ENCODE results near the gene TFAP2B.

TFAP2B gene

DNA sequence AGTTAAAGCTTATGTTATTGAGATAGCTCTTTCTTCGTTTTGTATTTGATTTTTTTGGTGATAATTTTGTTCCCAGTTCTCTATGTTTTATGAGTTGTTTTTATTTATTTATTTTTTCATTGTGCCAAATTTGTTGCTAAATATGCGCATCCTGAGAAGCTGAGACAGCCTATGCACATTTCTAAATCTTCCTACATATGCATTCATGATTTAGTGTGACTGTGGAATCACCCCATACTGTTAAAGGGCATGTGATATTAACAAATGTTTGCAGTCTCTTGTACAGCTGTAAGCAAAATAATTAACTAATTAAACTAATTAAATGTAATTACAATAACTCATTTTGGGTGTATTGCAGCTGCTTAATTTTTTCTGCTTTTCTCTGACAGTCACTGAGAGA, 10.4 kb downstream of the TFAP2B start:
- Histone ChIP-seq H2AK5ac (ENCODE audit: low read length, severe bottlenecking) (no peak overlapping the region), H2AFZ (ENCODE audit: low read depth, low read length) (no peak overlapping the region), H3K79me1 (replicated peaks; ENCODE audit: low read length, poor library complexity, severe bottlenecking) (no peaks in the 10 kb centered on the region), H3K4me2 (ENCODE audit: low read length, poor library complexity, severe bottlenecking) (no peak overlapping the region), H2BK12ac (ENCODE audit: low read length in 2 of 2) (no peak overlapping the region), H2BK5ac (ENCODE audit: low read depth, low read length, poor library complexity, severe bottlenecking) (no peak overlapping the region), H3K23ac (ENCODE audit: low read length in 2 of 2) (no peak overlapping the region), H3K14ac (ENCODE audit: low read length in 2 of 2) (no peak overlapping the region), H3K4me1 (ENCODE audit: control insufficient read depth, insufficient read depth, low read depth, low read length) (peaks cover 2% of the 10 kb centered on the region), H3K4ac (ENCODE audit: low read depth in 1 of 2, low read length in 2 of 2) (no peak overlapping the region), H3K9me3 (ENCODE audit: control insufficient read depth, low read length) (no peaks in the 10 kb centered on the region), H3K9ac (ENCODE audit: low read length) (no peak overlapping the region), H4K8ac (ENCODE audit: low read length) (no peak overlapping the region), H3K27me3 (ENCODE audit: control insufficient read depth in 1 of 2, insufficient read depth in 1 of 2, low read length in 2 of 2) (peaks cover 75 to 85% of the 10 kb centered on the region in 2 experiments), H2BK120ac (ENCODE audit: low read depth, low read length) (no peak overlapping the region), H3K36me3 (ENCODE audit: control insufficient read depth in 1 of 2, insufficient read depth in 2 of 2, low read depth in 1 of 2, low read length in 2 of 2) (no peaks in the 10 kb centered on the region), H3K18ac (ENCODE audit: low read depth in 1 of 2, low read length in 2 of 2) (no peak overlapping the region), H2BK15ac (ENCODE audit: low read depth, poor library complexity, severe bottlenecking) (no peak overlapping the region), H4K91ac (ENCODE audit: low read length) (no peak overlapping the region), H3K4me3 (ENCODE audit: insufficient read depth in 1 of 2, low read depth in 1 of 2, low read length in 2 of 2) (no peak overlapping the region), H3K27ac (ENCODE audit: low read length, poor library complexity, severe bottlenecking) (no peak overlapping the region)
- WGBS, result no CpG with 5 or more reads among the region's 2 CpGs
- no peak for DNase-seq

DNA sequence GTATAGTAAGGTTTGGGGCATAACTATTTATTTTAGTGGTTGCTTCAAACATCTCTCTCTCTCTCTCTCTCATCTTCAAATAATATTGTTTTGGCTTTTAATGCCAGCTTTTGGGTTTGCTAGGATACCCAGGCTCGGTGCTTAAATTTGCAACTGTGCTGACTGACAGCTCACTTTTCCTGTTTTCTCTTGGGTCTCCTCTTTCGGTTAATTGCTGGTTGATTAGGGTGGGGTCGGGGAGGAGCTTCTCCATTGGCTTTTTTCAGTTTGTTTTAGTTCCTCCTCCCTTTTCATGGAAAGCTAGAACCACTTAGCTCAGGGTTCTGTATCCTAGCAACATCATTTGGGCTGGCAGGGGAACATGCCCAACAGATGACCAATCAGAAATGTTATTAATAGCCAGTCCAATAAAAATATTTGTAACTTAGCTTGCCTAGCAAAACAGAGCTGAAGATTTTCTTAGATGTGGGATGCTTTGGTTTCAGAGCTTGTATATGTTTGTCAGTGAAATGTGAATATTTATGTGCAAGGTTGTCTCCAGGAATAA, 11.3 kb downstream of the TFAP2B start:
- Histone ChIP-seq H3K23ac (ENCODE audit: low read length in 2 of 2) (no peak overlapping the region), H3K79me1 (replicated peaks; ENCODE audit: low read length, poor library complexity, severe bottlenecking) (no peaks in the 10 kb centered on the region), H3K4me1 (ENCODE audit: control insufficient read depth, insufficient read depth, low read depth, low read length) (peaks cover 2% of the 10 kb centered on the region), H3K18ac (ENCODE audit: low read depth in 1 of 2, low read length in 2 of 2) (no peak overlapping the region), H4K91ac (ENCODE audit: low read length) (no peak overlapping the region), H3K27me3 (ENCODE audit: control insufficient read depth in 1 of 2, insufficient read depth in 1 of 2, low read length in 2 of 2) (peaks cover 72 to 84% of the 10 kb centered on the region in 2 experiments), H2AK5ac (ENCODE audit: low read length, severe bottlenecking) (no peak overlapping the region), H3K4me2 (ENCODE audit: low read length, poor library complexity, severe bottlenecking) (no peak overlapping the region), H3K4me3 (ENCODE audit: insufficient read depth in 1 of 2, low read depth in 1 of 2, low read length in 2 of 2) (no peak overlapping the region), H2BK15ac (ENCODE audit: low read depth, poor library complexity, severe bottlenecking) (no peak overlapping the region), H2AFZ (ENCODE audit: low read depth, low read length) (no peak overlapping the region), H3K14ac (ENCODE audit: low read length in 2 of 2) (no peak overlapping the region), H2BK12ac (ENCODE audit: low read length in 2 of 2) (no peak overlapping the region), H2BK120ac (ENCODE audit: low read depth, low read length) (no peak overlapping the region), H3K36me3 (ENCODE audit: control insufficient read depth in 1 of 2, insufficient read depth in 2 of 2, low read depth in 1 of 2, low read length in 2 of 2) (no peaks in the 10 kb centered on the region), H4K8ac (ENCODE audit: low read length) (no peak overlapping the region), H2BK5ac (ENCODE audit: low read depth, low read length, poor library complexity, severe bottlenecking) (no peak overlapping the region), H3K9ac (ENCODE audit: low read length) (no peak overlapping the region), H3K27ac (ENCODE audit: low read length, poor library complexity, severe bottlenecking) (no peak overlapping the region), H3K9me3 (ENCODE audit: control insufficient read depth, low read length) (no peaks in the 10 kb centered on the region), H3K4ac (ENCODE audit: low read depth in 1 of 2, low read length in 2 of 2) (no peak overlapping the region)
- no peak for DNase-seq
- WGBS, result 0% methylated on average over 2 of the region's 3 CpGs

DNA sequence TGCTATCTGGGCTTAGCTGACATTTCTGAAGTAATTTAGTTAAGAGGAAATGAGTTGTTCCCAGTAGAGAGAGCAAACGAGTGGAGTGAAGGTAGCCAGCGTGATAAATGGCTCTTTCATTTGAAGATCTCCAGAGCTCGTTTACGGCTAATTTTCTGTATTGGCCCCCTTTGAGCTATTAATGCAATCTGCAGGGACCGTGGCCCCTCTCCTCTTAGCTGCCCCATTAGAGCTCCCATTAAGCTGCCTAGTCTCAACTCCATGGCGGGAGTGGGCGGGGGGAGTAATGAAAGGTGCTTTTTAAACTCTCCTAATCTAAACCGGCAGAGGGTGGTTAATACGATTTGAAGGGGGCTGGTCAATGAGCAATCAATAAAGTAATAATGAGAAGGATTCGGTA, 12.5 kb downstream of the TFAP2B start:
- no peak overlapping the region for H2AK5ac ChIP-seq (ENCODE audit: low read length, severe bottlenecking)
- no peak overlapping the region for H3K4ac ChIP-seq (ENCODE audit: low read depth in 1 of 2, low read length in 2 of 2)
- H3K9ac ChIP-seq (ENCODE audit: low read length), result no peak overlapping the region
- H3K14ac ChIP-seq (ENCODE audit: low read length in 2 of 2), result no peak overlapping the region
- no peaks in the 10 kb centered on the region for H3K36me3 ChIP-seq (ENCODE audit: control insufficient read depth in 1 of 2, insufficient read depth in 2 of 2, low read depth in 1 of 2, low read length in 2 of 2)
- no peak overlapping the region for H2AFZ ChIP-seq (ENCODE audit: low read depth, low read length)
- no peaks in the 10 kb centered on the region for H3K9me3 ChIP-seq (ENCODE audit: control insufficient read depth, low read length)
- no peak for DNase-seq
- H2BK5ac ChIP-seq (ENCODE audit: low read depth, low read length, poor library complexity, severe bottlenecking), result no peak overlapping the region
- WGBS, result 3% methylated on average over 4 of the region's 10 CpGs
- H3K4me2 ChIP-seq (ENCODE audit: low read length, poor library complexity, severe bottlenecking), result no peak overlapping the region
- no peak overlapping the region for H3K4me3 ChIP-seq (ENCODE audit: insufficient read depth in 1 of 2, low read depth in 1 of 2, low read length in 2 of 2)
- H4K91ac ChIP-seq (ENCODE audit: low read length), result no peak overlapping the region
- H3K18ac ChIP-seq (ENCODE audit: low read depth in 1 of 2, low read length in 2 of 2), result no peak overlapping the region
- H3K23ac ChIP-seq (ENCODE audit: low read length in 2 of 2), result no peak overlapping the region
- no peak overlapping the region for H3K27ac ChIP-seq (ENCODE audit: low read length, poor library complexity, severe bottlenecking)
- H2BK12ac ChIP-seq (ENCODE audit: low read length in 2 of 2), result no peak overlapping the region
- H3K27me3 ChIP-seq (ENCODE audit: control insufficient read depth in 1 of 2, insufficient read depth in 1 of 2, low read length in 2 of 2), result peaks cover 72 to 84% of the 10 kb centered on the region in 2 experiments
- H4K8ac ChIP-seq (ENCODE audit: low read length), result no peak overlapping the region
- no peaks in the 10 kb centered on the region for H3K79me1 ChIP-seq (replicated peaks; ENCODE audit: low read length, poor library complexity, severe bottlenecking)
- peaks cover under 1% of the 10 kb centered on the region for H3K4me1 ChIP-seq (ENCODE audit: control insufficient read depth, insufficient read depth, low read depth, low read length)
- H2BK15ac ChIP-seq (ENCODE audit: low read depth, poor library complexity, severe bottlenecking), result no peak overlapping the region
- H2BK120ac ChIP-seq (ENCODE audit: low read depth, low read length), result no peak overlapping the region

DNA sequence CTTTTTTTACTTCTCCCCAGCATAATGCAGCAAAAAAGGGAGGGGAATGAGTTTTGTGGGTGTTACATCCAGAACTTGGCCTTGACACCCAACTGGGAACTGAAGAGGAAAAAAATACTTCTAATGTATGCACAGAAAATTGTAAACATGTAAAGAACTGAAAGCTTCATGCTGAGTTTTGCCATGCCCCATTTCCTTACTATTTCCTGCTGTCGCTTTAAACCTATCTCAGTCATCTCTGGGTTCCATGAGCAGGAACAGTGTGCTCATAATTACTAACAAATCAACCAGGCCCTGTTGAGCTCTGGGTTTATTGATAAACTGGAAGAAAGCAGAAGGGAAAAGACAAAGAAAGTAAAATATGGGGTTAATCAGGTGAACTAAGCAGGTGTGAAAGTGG, 14.2 kb downstream of the TFAP2B start:
- Histone ChIP-seq H3K23ac (ENCODE audit: low read length in 2 of 2) (no peak overlapping the region), H3K27ac (ENCODE audit: low read length, poor library complexity, severe bottlenecking) (no peak overlapping the region), H2BK12ac (ENCODE audit: low read length in 2 of 2) (no peak overlapping the region), H3K14ac (ENCODE audit: low read length in 2 of 2) (no peak overlapping the region), H3K79me1 (replicated peaks; ENCODE audit: low read length, poor library complexity, severe bottlenecking) (no peaks in the 10 kb centered on the region), H4K91ac (ENCODE audit: low read length) (no peak overlapping the region), H4K8ac (ENCODE audit: low read length) (no peak overlapping the region), H3K9ac (ENCODE audit: low read length) (no peak overlapping the region), H3K18ac (ENCODE audit: low read depth in 1 of 2, low read length in 2 of 2) (no peak overlapping the region), H3K27me3 (ENCODE audit: control insufficient read depth in 1 of 2, insufficient read depth in 1 of 2, low read length in 2 of 2) (peaks cover 72 to 84% of the 10 kb centered on the region in 2 experiments), H3K4me2 (ENCODE audit: low read length, poor library complexity, severe bottlenecking) (no peak overlapping the region), H2BK5ac (ENCODE audit: low read depth, low read length, poor library complexity, severe bottlenecking) (no peak overlapping the region), H3K36me3 (ENCODE audit: control insufficient read depth in 1 of 2, insufficient read depth in 2 of 2, low read depth in 1 of 2, low read length in 2 of 2) (no peaks in the 10 kb centered on the region), H2BK15ac (ENCODE audit: low read depth, poor library complexity, severe bottlenecking) (no peak overlapping the region), H3K4me1 (ENCODE audit: control insufficient read depth, insufficient read depth, low read depth, low read length) (peaks cover 4% of the 10 kb centered on the region), H2AK5ac (ENCODE audit: low read length, severe bottlenecking) (no peak overlapping the region), H3K4ac (ENCODE audit: low read depth in 1 of 2, low read length in 2 of 2) (no peak overlapping the region), H3K4me3 (ENCODE audit: insufficient read depth in 1 of 2, low read depth in 1 of 2, low read length in 2 of 2) (no peak overlapping the region), H3K9me3 (ENCODE audit: control insufficient read depth, low read length) (no peaks in the 10 kb centered on the region), H2BK120ac (ENCODE audit: low read depth, low read length) (no peak overlapping the region), H2AFZ (ENCODE audit: low read depth, low read length) (no peak overlapping the region)
- no peak for DNase-seq
- WGBS, result 88% methylated on average over 1 of the region's 1 CpG
